Activated T-cell treated with anti-CD3 and anti-CD28 coated beads for 1 hour (primary cell): ENCODE results near the gene GAA.

Experiments used
- DNase-seq: peaks from one replicate; pipeline ENCODE4 v3.0.0-alpha.2; 2020; ENCODE audit warnings: low read depth

The GAA gene

GRCh38 chr17:80117491-80118401 lies 16.4 kb downstream of the GAA start:
- DNase-seq, result no peak

- DNase-seq, result no peak
Measured at GRCh38 chr17:80118601-80119270, 17.4 kb downstream of the GAA start.

GRCh38 chr17:80119271-80119791 lies 17.9 kb downstream of the GAA start:
- no peak for DNase-seq

GRCh38 chr17:80119839-80120238 lies 18.5 kb downstream of the GAA start:
- DNase-seq, result no peak

GRCh38 chr17:80122026-80122575 lies 20.7 kb downstream of the GAA start:
- DNase-seq, result no peak

GRCh38 chr17:80122926-80123505 lies 21.6 kb downstream of the GAA start:
- DNase-seq, result no peak

GRCh38 chr17:80123791-80124190 lies 22.4 kb downstream of the GAA start:
- DNase-seq, result no peak

GRCh38 chr17:80124351-80124981 lies 23.1 kb downstream of the GAA start:
- no peak for DNase-seq

GRCh38 chr17:80125656-80126448 lies 24.5 kb downstream of the GAA start:
- no peak for DNase-seq

- no peak for DNase-seq
Measured at GRCh38 chr17:80126449-80126715, 25.0 kb downstream of the GAA start.

GRCh38 chr17:80129006-80129565 lies 27.7 kb downstream of the GAA start:
- DNase-seq, result no peak

GRCh38 chr17:80130992-80131391 lies 29.6 kb downstream of the GAA start:
- no peak for DNase-seq

GRCh38 chr17:80132906-80133625 lies 31.7 kb downstream of the GAA start:
- DNase-seq, result no peak

- no peak for DNase-seq
Measured at GRCh38 chr17:80133626-80133970, 32.2 kb downstream of the GAA start.

GRCh38 chr17:80137131-80137530 lies 35.8 kb downstream of the GAA start:
- no peak for DNase-seq

- no peak for DNase-seq
Measured at GRCh38 chr17:80138856-80139426, 37.6 kb downstream of the GAA start.

GRCh38 chr17:80141463-80142165 lies 40.2 kb downstream of the GAA start:
- no peak for DNase-seq

GRCh38 chr17:80142929-80143328 lies 41.5 kb downstream of the GAA start:
- no peak for DNase-seq
